GM18499 (cell line): ENCODE measurements around the gene COL20A1.
"Not testable (repeated sequence)": the region's sequence is repeated elsewhere in the genome, so short reads cannot be mapped to it uniquely, and the experiment has no call there.

Experiments used
- ATAC-seq: cut with Tn5 transposase; IDR thresholded peaks from one replicate; pipeline ENCODE4 v1.9.1; 2021; ENCODE audit warnings: moderate number of reproducible peaks; ENCODE audit not compliant: insufficient read depth, unreplicated experiment

COL20A1 gene

GRCh38 chr20:63367446-63368055 is 74.6 kb downstream of the COL20A1 start:
- ATAC-seq: no peak

- ATAC-seq: no peak
Observed at GRCh38 chr20:63368151-63368550, 75.2 kb downstream of the COL20A1 start.

GRCh38 chr20:63369024-63369530 is 76.1 kb downstream of the COL20A1 start:
- ATAC-seq: no peak

GRCh38 chr20:63369724-63370617 is 77.0 kb downstream of the COL20A1 start:
- no peak for ATAC-seq

- no peak for ATAC-seq
Observed at GRCh38 chr20:63370618-63371187, 77.7 kb downstream of the COL20A1 start.

- no peak for ATAC-seq
Observed at GRCh38 chr20:63371291-63371865, 78.4 kb downstream of the COL20A1 start.

- ATAC-seq: no peak
Observed at GRCh38 chr20:63372971-63373885, 80.2 kb downstream of the COL20A1 start.

GRCh38 chr20:63373996-63374395 is 81.0 kb downstream of the COL20A1 start:
- no peak for ATAC-seq

GRCh38 chr20:63374504-63374903 is 81.5 kb downstream of the COL20A1 start:
- ATAC-seq: no peak

- no peak for ATAC-seq
Observed at GRCh38 chr20:63375438-63375837, 82.5 kb downstream of the COL20A1 start.

GRCh38 chr20:63376283-63377250 is 83.6 kb downstream of the COL20A1 start:
- no peak for ATAC-seq

GRCh38 chr20:63377256-63377941 is 84.4 kb downstream of the COL20A1 start:
- ATAC-seq: no peak

- ATAC-seq: no peak
Observed at GRCh38 chr20:63377951-63378381, 85.0 kb downstream of the COL20A1 start.

- ATAC-seq: no peak
Observed at GRCh38 chr20:63378626-63379025, 85.6 kb downstream of the COL20A1 start.

GRCh38 chr20:63379296-63379695 is 86.3 kb downstream of the COL20A1 start:
- no peak for ATAC-seq

- ATAC-seq: not testable (repeated sequence)
Observed at GRCh38 chr20:63379872-63380271, 86.9 kb downstream of the COL20A1 start.

GRCh38 chr20:63380346-63380870 is 87.4 kb downstream of the COL20A1 start:
- no peak for ATAC-seq
